ENCODE data around the gene DOK3. TPM values are rescaled to one million over a fixed set of nuclear protein-coding genes. Genes with fewer than 3 reads are reported as not detected.

The DOK3 gene
- total and polyA plus RNA-seq, 10 of the 15 experiments (the other 5 are each of a cell fraction or from before 2014, with no cell fraction given) = 6.6 to 107 (median 52.1) TPM

GRCh38 chr5:177510567-177511053, 984 bp upstream of the DOK3 start (continued):
- TF ChIP-seq, protein P1, sequence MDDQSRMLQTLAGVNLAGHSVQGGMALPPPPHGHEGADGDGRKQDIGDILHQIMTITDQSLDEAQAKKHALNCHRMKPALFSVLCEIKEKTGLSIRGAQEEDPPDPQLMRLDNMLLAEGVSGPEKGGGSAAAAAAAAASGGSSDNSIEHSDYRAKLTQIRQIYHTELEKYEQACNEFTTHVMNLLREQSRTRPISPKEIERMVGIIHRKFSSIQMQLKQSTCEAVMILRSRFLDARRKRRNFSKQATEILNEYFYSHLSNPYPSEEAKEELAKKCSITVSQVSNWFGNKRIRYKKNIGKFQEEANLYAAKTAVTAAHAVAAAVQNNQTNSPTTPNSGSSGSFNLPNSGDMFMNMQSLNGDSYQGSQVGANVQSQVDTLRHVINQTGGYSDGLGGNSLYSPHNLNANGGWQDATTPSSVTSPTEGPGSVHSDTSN (IDR thresholded peaks at IDR 0.05; ENCODE audit: insufficient replicate concordance, low read depth, low read length) = no peak
- TF ChIP-seq SMARCA5 (IDR thresholded peaks at IDR 0.05) = 0 out of 2 replicates have a peak, but pooled peaks have one; percentile 1
- TF ChIP-seq SREBF2 (IDR thresholded peaks at IDR 0.05; ENCODE audit: low read length) = no peak
- TF ChIP-seq BHLHE40 (IDR thresholded peaks at IDR 0.05; ENCODE audit: borderline replicate concordance in 1 of 2, low read depth in 2 of 2, low read length in 1 of 2) = peak; percentile 67 to 72; a peak in 2 of 4 replicates
- TF ChIP-seq TCF7 (IDR thresholded peaks at IDR 0.05; ENCODE audit: borderline replicate concordance) = no peak
- TF ChIP-seq, protein P2, sequence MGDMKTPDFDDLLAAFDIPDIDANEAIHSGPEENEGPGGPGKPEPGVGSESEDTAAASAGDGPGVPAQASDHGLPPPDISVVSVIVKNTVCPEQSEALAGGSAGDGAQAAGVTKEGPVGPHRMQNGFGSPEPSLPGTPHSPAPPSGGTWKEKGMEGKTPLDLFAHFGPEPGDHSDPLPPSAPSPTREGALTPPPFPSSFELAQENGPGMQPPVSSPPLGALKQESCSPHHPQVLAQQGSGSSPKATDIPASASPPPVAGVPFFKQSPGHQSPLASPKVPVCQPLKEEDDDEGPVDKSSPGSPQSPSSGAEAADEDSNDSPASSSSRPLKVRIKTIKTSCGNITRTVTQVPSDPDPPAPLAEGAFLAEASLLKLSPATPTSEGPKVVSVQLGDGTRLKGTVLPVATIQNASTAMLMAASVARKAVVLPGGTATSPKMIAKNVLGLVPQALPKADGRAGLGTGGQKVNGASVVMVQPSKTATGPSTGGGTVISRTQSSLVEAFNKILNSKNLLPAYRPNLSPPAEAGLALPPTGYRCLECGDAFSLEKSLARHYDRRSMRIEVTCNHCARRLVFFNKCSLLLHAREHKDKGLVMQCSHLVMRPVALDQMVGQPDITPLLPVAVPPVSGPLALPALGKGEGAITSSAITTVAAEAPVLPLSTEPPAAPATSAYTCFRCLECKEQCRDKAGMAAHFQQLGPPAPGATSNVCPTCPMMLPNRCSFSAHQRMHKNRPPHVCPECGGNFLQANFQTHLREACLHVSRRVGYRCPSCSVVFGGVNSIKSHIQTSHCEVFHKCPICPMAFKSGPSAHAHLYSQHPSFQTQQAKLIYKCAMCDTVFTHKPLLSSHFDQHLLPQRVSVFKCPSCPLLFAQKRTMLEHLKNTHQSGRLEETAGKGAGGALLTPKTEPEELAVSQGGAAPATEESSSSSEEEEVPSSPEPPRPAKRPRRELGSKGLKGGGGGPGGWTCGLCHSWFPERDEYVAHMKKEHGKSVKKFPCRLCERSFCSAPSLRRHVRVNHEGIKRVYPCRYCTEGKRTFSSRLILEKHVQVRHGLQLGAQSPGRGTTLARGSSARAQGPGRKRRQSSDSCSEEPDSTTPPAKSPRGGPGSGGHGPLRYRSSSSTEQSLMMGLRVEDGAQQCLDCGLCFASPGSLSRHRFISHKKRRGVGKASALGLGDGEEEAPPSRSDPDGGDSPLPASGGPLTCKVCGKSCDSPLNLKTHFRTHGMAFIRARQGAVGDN (IDR thresholded peaks at IDR 0.05) = peak; percentile 22; the same call in 1 of the 2 replicates
- peak; percentile 94 for TF ChIP-seq HDGF (IDR thresholded peaks at IDR 0.05)
- peak in 1 of 2 experiments; percentile 60; a peak in 1 of 4 replicates for TF ChIP-seq SRF (IDR thresholded peaks at IDR 0.05; ENCODE audit: low read depth in 2 of 2, low read length in 2 of 2)
- peak; percentile 65 for TF ChIP-seq IKZF1 (conservative IDR thresholded peaks at IDR 0.05)
- 0 out of 2 replicates have a peak, but pooled peaks have one; percentile 16 for TF ChIP-seq DPF2 (IDR thresholded peaks at IDR 0.05)

All from GM12878 (cell line).